Endothelial cell of umbilical vein (primary cell): ENCODE measurements around the gene RNF213.
"Not testable (repeated sequence)": the region's sequence is repeated elsewhere in the genome, so short reads cannot be mapped to it uniquely, and the experiment has no call there.

Experiments
- CTCF ChIP-seq, 2 donors: IDR thresholded peaks; 1 replicate in 1 of 2; 2 replicates in 1 of 2; pipeline ENCODE4 v1.5.1; 2011; ENCODE audit warnings: low read length in 2 of 2, mild to moderate bottlenecking in 2 of 2, moderate library complexity in 2 of 2, control low read depth in 1 of 2, inconsistent platforms in 1 of 2, low read depth in 1 of 2; ENCODE audit not compliant: insufficient read depth in 1 of 2; ENCODE audit errors: extremely low read depth in 1 of 2
- EZH2 ChIP-seq: IDR thresholded peaks from 2 replicates; pipeline ENCODE4 v1.6.1; 2012; ENCODE audit warnings: borderline replicate concordance, low read depth, mild to moderate bottlenecking, moderate library complexity, low read length, inconsistent platforms; ENCODE audit not compliant: severe bottlenecking
- JUN ChIP-seq: IDR thresholded peaks from 2 replicates; pipeline ENCODE4 v1.6.1; 2011; ENCODE audit warnings: borderline replicate concordance, low read depth; ENCODE audit not compliant: insufficient read length, insufficient read depth
- POLR2A ChIP-seq: IDR thresholded peaks from 2 replicates; pipeline ENCODE4 v1.6.1; 2012; ENCODE audit warnings: low read depth, mild to moderate bottlenecking, control low read depth, low read length
- POLR2AphosphoS5 ChIP-seq: IDR thresholded peaks from 2 replicates; pipeline ENCODE4 v1.6.1; 2012; ENCODE audit warnings: low read depth, mild to moderate bottlenecking, control low read depth, low read length, moderate library complexity; ENCODE audit not compliant: insufficient read depth

DNA sequence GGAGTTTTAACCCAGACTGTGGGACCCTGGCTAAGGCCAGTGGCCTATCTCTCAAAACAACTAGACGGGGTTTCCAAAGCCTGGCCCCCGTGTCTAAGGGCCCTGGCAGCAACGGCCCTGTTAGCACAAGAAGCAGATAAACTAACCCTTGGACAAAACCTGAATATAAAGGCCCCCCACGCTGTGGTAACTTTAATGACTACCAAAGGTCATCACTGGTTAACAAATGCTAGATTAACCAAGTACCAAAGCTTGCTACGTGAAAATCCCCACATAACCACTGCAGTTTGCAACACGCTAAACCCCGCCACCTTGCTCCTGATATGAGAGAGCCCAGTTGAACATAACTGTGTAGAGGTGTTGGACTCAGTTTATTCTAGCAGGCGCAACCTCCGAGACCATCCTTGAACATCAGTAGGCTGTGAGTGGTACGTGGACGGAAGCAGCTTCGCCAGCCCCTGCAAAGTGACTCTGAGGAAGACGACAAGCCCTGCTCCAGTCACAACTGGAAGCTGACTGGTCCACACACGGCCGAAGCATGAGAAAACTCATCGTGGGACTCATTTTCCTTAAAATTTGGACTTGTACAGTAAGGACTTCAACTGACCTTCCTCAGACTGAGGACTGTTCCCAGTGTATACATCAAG is 149.9 kb downstream of the RNF213 start:
- not testable (repeated sequence) for TF ChIP-seq POLR2A; CTCF (IDR thresholded peaks at IDR 0.05; ENCODE audit: extremely low read depth in 1 of 2, insufficient read depth in 1 of 2, low read depth in 1 of 2, low read length in 2 of 2); POLR2AphosphoS5; JUN; EZH2
